Left ventricle myocardium inferior (tissue), 1 donor: ENCODE data around the gene DGKD. TPM values are rescaled to one million over a fixed set of nuclear protein-coding genes. Genes with fewer than 3 reads are reported as not detected.

Experiments used
- DNase-seq: peaks from one replicate; pipeline ENCODE4 v3.0.0-alpha.2; 2020
- H3K27ac ChIP-seq: fragments of 200-600 bp; replicated peaks from 2 replicates; pipeline ENCODE4 v1.8.0; 2021
- H3K27me3 ChIP-seq: fragments of 200-600 bp; 2 replicates; pipeline ENCODE4 v1.8.0; 2021; ENCODE audit warnings: low read depth
- H3K36me3 ChIP-seq: fragments of 200-600 bp; 2 replicates; pipeline ENCODE4 v1.8.0; 2021
- H3K4me1 ChIP-seq: fragments of 200-600 bp; 2 replicates; pipeline ENCODE4 v1.8.0; 2021
- H3K4me3 ChIP-seq: fragments of 200-600 bp; 2 replicates; pipeline ENCODE4 v1.8.0; 2021; ENCODE audit warnings: mild to moderate bottlenecking, moderate library complexity
- H3K9me3 ChIP-seq: fragments of 200-600 bp; replicated peaks from 2 replicates; pipeline ENCODE4 v1.8.0; 2021
- CTCF ChIP-seq: fragments of 200-600 bp; IDR thresholded peaks from 2 replicates; pipeline ENCODE4 v1.8.0; 2021; ENCODE audit warnings: antibody characterized with exemption, mild to moderate bottlenecking, borderline replicate concordance
- intact Hi-C: fragments of 100-400 bp; cut with micrococcal nuclease; formaldehyde crosslinking; loops from one replicate; pipeline ENCODE4 v1.11.0; 2022
- total RNA-seq: library from RNA; stranded (reverse); fragmentation: NEBNext Ultra II Directional; extraction: Animal tissue kit (Norgen Biotek cat#: 25700); gene quantifications from one replicate; pipeline ENCODE4 v1.2.1, GENCODE V29; 2021
- donor health status: DM: no; HTN: yes; CAD: no; lungs with severe emphysema.

Gene DGKD
- total RNA-seq, 1 donor from 2014 or later, result 41.7 TPM

- intact Hi-C loops, result no loop called here
- H3K9me3 ChIP-seq, result no peaks in the 10 kb centered on the region
- H3K4me3 ChIP-seq, result no peak overlapping the region
- H3K27ac ChIP-seq, result no peak overlapping the region
- H3K4me1 ChIP-seq, result no peaks in the 10 kb centered on the region
- H3K27me3 ChIP-seq, result peaks cover 15% of the 10 kb centered on the region
- no peak for TF ChIP-seq CTCF
- no peaks in the 10 kb centered on the region for H3K36me3 ChIP-seq
- DNase-seq, result no peak
Observed at GRCh38 chr2:233314180-233314925, 39.9 kb upstream of the DGKD start.

GRCh38 chr2:233317196-233317943, 36.9 kb upstream of the DGKD start:
- no peak for TF ChIP-seq CTCF
- intact Hi-C loops, result no loop called here
- Histone ChIP-seq H3K27ac (no peak overlapping the region), H3K4me3 (no peak overlapping the region), H3K9me3 (no peaks in the 10 kb centered on the region), H3K27me3 (peaks cover 30% of the 10 kb centered on the region), H3K36me3 (no peaks in the 10 kb centered on the region), H3K4me1 (no peaks in the 10 kb centered on the region)
- DNase-seq, result no peak

GRCh38 chr2:233319256-233319655, 35.0 kb upstream of the DGKD start:
- DNase-seq, result no peak
- intact Hi-C loops, result no loop called here

GRCh38 chr2:233320470-233320869, 33.8 kb upstream of the DGKD start:
- Histone ChIP-seq H3K36me3 (no peaks in the 10 kb centered on the region), H3K27me3 (peaks cover 31% of the 10 kb centered on the region), H3K4me3 (no peak overlapping the region), H3K27ac (no peak overlapping the region), H3K9me3 (no peaks in the 10 kb centered on the region), H3K4me1 (no peaks in the 10 kb centered on the region)
- TF ChIP-seq CTCF, result no peak
- no peak for DNase-seq
- intact Hi-C loops, result no loop called here

More at GRCh38 chr2:233319256-233319655, 35.0 kb upstream of the DGKD start:
- Histone ChIP-seq H3K27ac (no peak overlapping the region), H3K9me3 (no peaks in the 10 kb centered on the region), H3K36me3 (no peaks in the 10 kb centered on the region), H3K4me1 (no peaks in the 10 kb centered on the region), H3K4me3 (no peak overlapping the region), H3K27me3 (peaks cover 32% of the 10 kb centered on the region)
- no peak for TF ChIP-seq CTCF

- Histone ChIP-seq H3K9me3 (no peaks in the 10 kb centered on the region), H3K4me3 (no peak overlapping the region), H3K27me3 (peaks cover 31% of the 10 kb centered on the region), H3K4me1 (no peaks in the 10 kb centered on the region), H3K36me3 (no peaks in the 10 kb centered on the region), H3K27ac (no peak overlapping the region)
- no peak for TF ChIP-seq CTCF
- intact Hi-C loops, result no loop called here
- DNase-seq, result no peak
Observed at GRCh38 chr2:233321166-233321565, 33.1 kb upstream of the DGKD start.
